WTC11 (cell line): ENCODE measurements around the gene MAP3K2. TPM values are rescaled to one million over a fixed set of nuclear protein-coding genes. Genes with fewer than 3 reads are reported as not detected.

ENCODE experiments used
- ATAC-seq: fragments of 200-7000 bp; cut with Tn5 transposase; 2 replicates; pipeline ENCODE4 v1.10.0; 2021; ENCODE audit warnings: mild to moderate bottlenecking, moderate library complexity
- CTCF ChIA-PET: fragments of 300-600 bp; sonication (Branson Sonifier 250); formaldehyde crosslinking; loops from one replicate; lab custom pipeline; 2021; ENCODE audit warnings: antibody characterized with exemption; lab: Charles Lee
- POLR2A ChIA-PET: fragments of 350-600 bp; sonication (Branson Sonifier 250); formaldehyde crosslinking; loops from one replicate; lab custom pipeline; 2021; ENCODE audit warnings: antibody characterized with exemption; lab: Charles Lee
- DNase-seq: peaks from one replicate; pipeline ENCODE4 v3.0.0; 2021; ENCODE audit warnings: low spot score
- H3K27ac Mint-ChIP-seq: 2 replicates; pipeline ENCODE4 v1.8.0; 2021; ENCODE audit warnings: mixed read lengths
- H3K27me3 Mint-ChIP-seq: 2 replicates; pipeline ENCODE4 v1.8.0; 2021; ENCODE audit warnings: low read depth, mild to moderate bottlenecking, moderate library complexity, mixed read lengths
- H3K36me3 Mint-ChIP-seq: 2 replicates; pipeline ENCODE4 v1.8.0; 2021; ENCODE audit warnings: mixed read lengths
- H3K4me1 Mint-ChIP-seq: 2 replicates; pipeline ENCODE4 v1.8.0; 2022; ENCODE audit warnings: mixed read lengths
- H3K4me3 Mint-ChIP-seq: 2 replicates; pipeline ENCODE4 v1.8.0; 2021; ENCODE audit warnings: mild to moderate bottlenecking, moderate library complexity, mixed read lengths
- H3K9me3 Mint-ChIP-seq: 2 replicates; pipeline ENCODE4 v1.8.0; 2021; ENCODE audit warnings: mixed read lengths
- ARID4B ChIP-seq: sonication (generic); formaldehyde crosslinking; IDR thresholded peaks from 2 replicates; pipeline ENCODE4 v1.8.0; 2023; ENCODE audit warnings: missing genetic modification reagents, mild to moderate bottlenecking, borderline replicate concordance
- E2F4 ChIP-seq: sonication (generic); formaldehyde crosslinking; IDR thresholded peaks from 2 replicates; pipeline ENCODE4 v1.8.1; 2022; ENCODE audit warnings: low read depth, mild to moderate bottlenecking, moderate library complexity, missing genetic modification reagents, borderline replicate concordance
- HMGA2 ChIP-seq: fragments of 250-450 bp; sonication (Bioruptor Pico); IDR thresholded peaks from 2 replicates; pipeline ENCODE4 v1.4.0; 2021; ENCODE audit warnings: mild to moderate bottlenecking, moderate library complexity
- HMGXB4 ChIP-seq: sonication (generic); formaldehyde crosslinking; IDR thresholded peaks from 2 replicates; pipeline ENCODE4 v1.8.1; 2023; ENCODE audit warnings: mild to moderate bottlenecking, moderate library complexity, missing genetic modification reagents
- MXD4 ChIP-seq: fragments of 250-450 bp; sonication (Bioruptor Pico); IDR thresholded peaks from 2 replicates; pipeline ENCODE4 v1.8.0; 2021; ENCODE audit warnings: mild to moderate bottlenecking, moderate library complexity, borderline replicate concordance
- NR1H2 ChIP-seq: sonication (generic); formaldehyde crosslinking; IDR thresholded peaks from 2 replicates; pipeline ENCODE4 v1.9.0; 2021; ENCODE audit warnings: mild to moderate bottlenecking, moderate library complexity, missing genetic modification reagents
- SOX15 ChIP-seq: fragments of 250-450 bp; sonication (Bioruptor Pico); IDR thresholded peaks from 2 replicates; pipeline ENCODE4 v1.9.0; 2021; ENCODE audit warnings: mild to moderate bottlenecking
- TCF7 ChIP-seq: sonication (generic); formaldehyde crosslinking; IDR thresholded peaks from 2 replicates; pipeline ENCODE4 v1.8.0; 2022; ENCODE audit warnings: mild to moderate bottlenecking, low read depth, missing genetic modification reagents, moderate library complexity
- ZBTB43 ChIP-seq: sonication (generic); formaldehyde crosslinking; IDR thresholded peaks from 2 replicates; pipeline ENCODE4 v1.8.1; 2023; ENCODE audit warnings: mild to moderate bottlenecking, missing genetic modification reagents
- ZNF532 ChIP-seq: fragments of 250-450 bp; sonication (Bioruptor Pico); IDR thresholded peaks from 2 replicates; pipeline ENCODE4 v1.9.0; 2021; ENCODE audit warnings: mild to moderate bottlenecking, borderline replicate concordance
- ZNF671 ChIP-seq: fragments of 250-450 bp; sonication (Bioruptor Pico); IDR thresholded peaks from 2 replicates; pipeline ENCODE4 v1.8.0; 2021; ENCODE audit warnings: mild to moderate bottlenecking
- total RNA-seq: library from RNA; stranded (reverse); gene quantifications from 3 replicates; pipeline ENCODE4 v1.2.3, GENCODE V29; 2021

The MAP3K2 gene
- total RNA-seq, 1 experiment from 2014 or later = 26.9 TPM

- TF ChIP-seq ZNF532 (CRISPR knock-in tag) (no peak), HMGXB4 (CRISPR knock-in tag) (no peak), HMGA2 (CRISPR knock-in tag) (no peak), SOX15 (CRISPR knock-in tag) (no peak)
Measured at GRCh38 chr2:127421871-127422558, 34.2 kb upstream of the MAP3K2 start (continued).

GRCh38 chr2:127421116-127421800 lies 33.5 kb upstream of the MAP3K2 start:
- POLR2A ChIA-PET = interaction anchor here (0.6 kb wide), 1 partner anchor 97 kb away, joined by 3 read pairs; no protein-coding TSS in a partner anchor
- H3K27me3 Mint-ChIP-seq = peaks cover 69% of the 10 kb centered on the region
- no peaks in the 10 kb centered on the region for H3K36me3 Mint-ChIP-seq
- TF ChIP-seq ARID4B (CRISPR knock-in tag) (no peak), ZNF671 (CRISPR knock-in tag) (no peak), ZBTB43 (CRISPR knock-in tag) (no peak), MXD4 (CRISPR knock-in tag) (no peak), TCF7 (CRISPR knock-in tag) (no peak), E2F4 (CRISPR knock-in tag) (no peak), NR1H2 (CRISPR knock-in tag) (no peak)
- TF ChIP-seq, all 79 proteins: peak for 0
- H3K9me3 Mint-ChIP-seq = no peaks in the 10 kb centered on the region
- no peak for ATAC-seq
- DNase-seq = no peak
- no peak overlapping the region for H3K27ac Mint-ChIP-seq
- peaks cover 25% of the 10 kb centered on the region for H3K4me1 Mint-ChIP-seq
- CTCF ChIA-PET = interaction anchor here (0.6 to 2.7 kb wide), 2 partner anchors 32 to 58 kb away, joined by 3 to 7 read pairs; no protein-coding TSS in a partner anchor
- H3K4me3 Mint-ChIP-seq = no peak overlapping the region; the same call in 1 of the 2 replicates
